NCI-H748 (cell line): Measurements from ENCODE around the gene ZNF624.
"Not testable (repeated sequence)": the region's sequence is repeated elsewhere in the genome, so short reads cannot be mapped to it uniquely, and the experiment has no call there.

Source experiments
- DNase-seq: peaks from one replicate; lab custom pipeline; 2025; ENCODE audit not compliant: unreplicated experiment; lab: John Stamatoyannopoulos, UW

The ZNF624 gene

DNA sequence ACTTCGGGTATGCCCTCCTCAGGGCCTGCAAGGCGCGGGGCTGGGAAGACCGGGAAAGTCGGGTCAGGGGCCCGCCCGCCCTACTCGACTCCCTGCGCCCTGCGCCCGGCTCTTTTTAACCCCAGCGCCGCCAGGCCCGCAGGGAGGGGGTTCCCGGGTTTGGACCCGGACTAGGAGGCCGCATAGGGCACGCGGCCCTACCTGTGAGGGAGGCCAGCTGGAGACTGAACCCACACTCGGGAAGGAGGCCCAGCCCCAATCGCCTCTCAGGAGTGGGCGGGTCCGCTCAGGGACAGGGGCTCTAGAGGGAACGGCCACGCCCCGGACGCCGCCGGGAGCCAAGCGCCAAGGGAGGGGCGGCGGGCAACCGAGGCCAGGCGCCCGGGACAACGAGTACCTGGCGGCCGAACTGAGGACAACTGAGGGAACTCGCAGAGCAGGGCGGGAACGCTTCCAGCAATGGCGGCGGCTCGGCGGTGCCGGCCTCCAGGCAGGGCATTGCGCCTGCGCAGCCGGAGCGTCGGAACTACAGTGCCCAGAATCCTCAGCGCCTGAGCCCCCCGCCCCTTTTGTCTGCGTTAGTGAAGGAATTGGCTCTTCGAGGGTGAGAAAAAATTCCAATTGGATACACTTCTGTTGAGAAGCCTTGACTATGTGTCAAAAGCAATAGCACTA is at the start of gene ZNF624:
Gene ZNF624, minus strand, starts transcription at position 484 of the 675 bp plus-strand sequence.
- DNase-seq: peak; percentile 98

DNA sequence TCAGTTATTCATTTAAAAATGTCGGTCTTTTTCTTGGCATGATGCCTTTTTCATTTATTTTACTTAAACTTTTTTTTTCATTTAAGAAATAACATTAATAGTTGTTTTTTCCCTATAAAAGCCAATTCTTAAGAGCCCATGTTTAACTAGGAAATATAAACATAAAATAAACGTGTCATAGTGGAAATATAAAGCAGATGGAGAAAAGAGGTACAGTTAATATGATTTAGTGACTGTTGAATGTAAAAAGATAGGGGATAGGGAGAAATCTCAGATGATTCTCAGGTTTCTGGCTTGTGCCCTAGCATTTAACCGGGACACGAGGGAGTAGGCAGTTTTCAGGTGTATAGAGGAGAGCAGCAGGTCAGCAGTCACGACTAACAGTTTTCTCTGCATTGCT is 44.0 kb upstream of the ZNF624 start:
- not testable (repeated sequence) for DNase-seq

DNA sequence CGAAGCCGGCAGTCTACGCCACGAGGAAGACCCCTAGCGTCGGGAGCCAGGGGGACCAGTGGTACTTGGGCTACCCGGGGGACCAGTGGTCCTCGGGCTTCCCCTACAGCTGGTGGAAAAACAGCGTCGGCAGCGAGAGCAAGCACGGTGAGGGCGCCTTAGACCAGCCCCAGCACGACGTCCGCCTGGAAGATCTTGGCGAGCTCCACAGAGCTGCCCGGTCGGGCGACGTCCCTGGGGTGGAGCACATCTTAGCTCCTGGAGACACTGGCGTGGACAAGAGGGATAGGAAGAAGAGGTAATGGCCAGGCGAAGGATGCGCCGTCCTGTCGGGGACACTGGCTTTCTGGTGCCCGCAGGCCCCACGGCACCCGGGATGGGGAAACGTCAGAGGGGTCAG is 36.8 kb upstream of the ZNF624 start:
- not testable (repeated sequence) for DNase-seq

DNA sequence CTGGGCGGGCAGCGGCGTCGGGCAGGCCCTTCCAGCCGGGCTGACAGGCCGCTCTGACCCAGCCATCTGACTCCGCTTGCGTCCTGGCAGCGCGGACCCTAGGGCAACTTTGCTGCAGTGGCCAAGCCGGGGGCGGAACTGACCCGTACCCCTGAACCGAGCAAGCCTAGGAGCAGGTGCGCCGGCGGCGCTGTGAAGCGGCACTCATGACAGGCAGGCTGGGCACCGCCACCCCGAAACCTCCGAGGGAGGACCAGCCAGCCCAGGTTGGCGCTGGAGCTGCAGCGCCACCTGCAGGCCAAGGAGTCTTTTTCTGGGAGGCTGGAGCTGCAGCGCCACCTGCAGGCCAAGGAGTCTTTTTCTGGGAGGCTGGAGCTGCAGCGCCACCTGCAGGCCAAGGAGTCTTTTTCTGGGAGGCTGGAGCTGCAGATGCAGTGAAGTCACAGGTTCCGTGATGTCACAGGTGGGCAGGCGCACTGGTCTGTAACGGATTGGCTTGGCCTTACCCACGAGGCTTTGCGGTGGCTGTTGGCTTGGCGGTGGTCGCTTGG is 36.2 kb upstream of the ZNF624 start, which contains the start of gene CCDC144A:
Gene CCDC144A, plus strand, starts transcription at position 511 of the 551 bp plus-strand sequence. CDS start 160 bp downstream, outside the sequence.
- DNase-seq: not testable (repeated sequence)

DNA sequence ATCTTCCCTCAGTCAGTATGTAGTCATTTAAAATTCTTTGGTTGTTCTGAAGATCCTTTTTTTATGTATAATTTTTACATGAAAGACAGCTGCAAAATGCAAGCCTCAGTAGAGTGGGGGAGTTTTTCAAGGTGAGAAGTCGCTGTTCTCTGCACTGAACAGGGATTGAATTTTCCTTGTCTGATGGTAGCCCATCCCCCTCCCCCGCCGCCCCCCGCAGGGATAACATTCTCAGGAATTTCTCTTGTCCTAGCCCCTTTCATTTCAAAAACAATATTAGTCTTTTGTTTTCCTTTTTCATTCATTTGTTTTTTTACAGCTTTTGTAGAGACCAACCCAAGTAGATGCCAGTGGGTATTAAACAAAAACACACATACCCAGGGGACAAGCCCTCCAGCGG is 33.5 kb upstream of the ZNF624 start:
- not testable (repeated sequence) for DNase-seq

DNA sequence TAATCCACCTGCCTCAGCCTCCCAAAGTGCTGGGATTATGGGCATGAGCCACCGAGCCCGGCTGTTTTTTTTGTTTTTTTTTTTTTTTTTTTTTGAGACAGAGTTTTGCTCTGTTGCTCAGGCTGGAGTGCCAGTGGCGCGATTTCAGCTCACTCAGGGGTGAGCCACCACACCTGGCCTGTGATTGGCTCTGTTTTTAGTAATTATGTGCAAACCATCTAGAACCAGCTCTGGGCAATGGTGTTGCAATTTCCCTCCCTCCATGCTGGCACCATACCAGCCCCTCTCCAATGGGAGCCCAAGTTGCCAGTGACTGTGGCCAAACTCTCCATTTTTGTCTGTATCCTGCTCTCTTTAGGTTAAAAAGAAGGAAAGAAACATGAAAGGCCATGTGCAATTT is 32.4 kb upstream of the ZNF624 start:
- DNase-seq: not testable (repeated sequence)

DNA sequence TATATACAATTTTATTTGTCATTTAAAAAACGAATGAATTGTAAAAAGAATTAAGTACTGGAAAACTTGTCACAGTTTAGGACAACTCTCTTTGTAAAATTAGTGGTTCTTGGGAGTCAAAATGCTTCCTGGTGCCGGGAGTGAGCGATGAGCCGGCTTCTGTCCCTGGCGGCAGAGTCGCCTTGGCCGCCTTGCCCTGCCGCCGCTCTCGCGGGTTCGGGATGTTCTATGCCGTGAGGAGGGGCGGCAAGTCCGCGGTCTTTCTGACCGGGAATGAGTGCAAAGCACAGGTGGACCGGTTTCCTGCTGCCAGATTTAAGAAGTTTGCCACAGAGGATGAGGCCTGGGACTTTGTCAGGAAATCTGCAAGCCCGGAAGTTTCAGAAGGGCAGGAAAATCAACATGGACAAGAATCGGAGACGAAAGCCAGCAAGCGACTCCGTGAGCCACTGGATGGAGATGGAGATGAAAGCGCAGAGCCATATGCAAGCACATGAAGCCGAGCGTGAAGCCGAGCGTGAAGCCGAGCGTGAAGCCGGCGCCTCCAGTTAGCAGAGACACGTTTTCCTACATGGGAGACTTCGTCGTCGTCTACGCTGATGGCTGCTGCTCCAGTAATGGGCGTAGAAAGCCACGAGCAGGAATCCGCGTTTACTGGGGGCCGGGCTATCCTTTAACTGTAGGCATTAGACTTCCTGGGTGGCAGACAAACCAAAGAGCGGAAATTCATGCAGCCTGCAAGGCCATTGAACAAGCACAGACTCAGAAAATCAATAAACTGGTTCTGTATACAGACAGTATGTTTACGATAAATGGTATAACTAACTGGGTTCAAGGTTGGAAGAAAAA is 29.9 kb upstream of the ZNF624 start:
- DNase-seq: not testable (repeated sequence)

DNA sequence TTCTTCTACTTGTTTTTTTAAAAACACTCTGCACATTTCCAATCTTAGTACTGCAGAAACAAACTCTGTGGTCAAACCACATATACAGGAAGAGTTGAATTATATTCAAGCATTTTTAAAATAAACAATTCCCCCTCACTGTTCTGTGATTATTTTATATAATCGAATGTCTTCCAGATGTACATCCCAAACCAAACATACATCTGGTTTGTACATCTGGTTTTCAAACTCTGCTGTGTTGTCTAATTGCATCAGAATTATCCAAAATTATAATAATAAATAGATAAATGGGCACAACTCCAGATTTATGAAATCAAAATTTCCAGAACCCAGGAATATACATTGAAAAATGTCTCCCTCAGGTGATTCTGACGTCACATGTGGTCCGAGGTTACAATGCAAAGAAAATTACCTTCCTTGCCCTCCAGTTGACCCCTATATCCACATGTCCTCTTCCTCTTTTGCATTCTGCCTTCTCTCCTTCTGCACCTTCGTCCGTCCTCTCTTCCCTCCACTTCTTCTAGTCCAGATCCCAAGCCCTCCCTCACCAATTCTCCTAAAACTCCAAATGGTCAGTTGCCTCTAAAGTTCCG is 23.1 kb upstream of the ZNF624 start:
- DNase-seq: no peak

DNA sequence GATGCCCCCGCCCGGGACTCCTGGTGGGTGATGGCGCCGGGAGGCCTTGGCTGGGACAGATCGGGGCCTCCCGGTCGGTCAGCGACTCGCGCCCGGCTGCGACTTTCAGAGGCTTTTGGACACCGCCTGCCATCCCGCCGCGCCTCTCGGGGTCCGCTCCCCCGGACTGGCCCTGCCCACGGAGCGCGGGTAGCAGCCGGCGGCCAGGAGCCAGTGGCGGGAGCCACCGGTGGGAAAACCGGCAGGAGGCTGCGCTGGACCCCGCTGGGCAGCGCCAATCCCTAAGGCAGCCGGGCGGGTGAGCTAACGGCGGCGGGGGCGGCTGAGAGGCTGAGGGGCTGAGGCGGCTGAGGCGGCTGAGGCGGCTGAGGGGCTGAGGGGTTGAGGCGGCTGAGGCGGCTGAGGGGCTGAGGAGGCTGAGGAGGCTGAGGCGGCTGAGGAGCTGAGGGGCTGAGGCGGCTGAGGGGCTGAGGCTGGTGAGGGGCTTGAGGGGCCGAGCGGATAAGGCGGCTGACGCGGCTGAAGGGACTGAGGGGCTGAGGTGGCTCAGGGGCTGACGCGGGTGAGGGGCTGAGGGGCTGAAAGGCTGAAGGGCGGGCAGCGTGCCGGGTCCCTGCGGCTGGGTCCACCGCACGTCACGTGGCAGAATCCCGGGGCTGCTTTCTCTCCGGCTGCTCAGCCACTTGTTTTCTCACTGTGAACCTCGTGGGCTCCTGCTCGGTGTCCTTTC is 13.4 kb upstream of the ZNF624 start:
- peak; percentile 27 for DNase-seq

DNA sequence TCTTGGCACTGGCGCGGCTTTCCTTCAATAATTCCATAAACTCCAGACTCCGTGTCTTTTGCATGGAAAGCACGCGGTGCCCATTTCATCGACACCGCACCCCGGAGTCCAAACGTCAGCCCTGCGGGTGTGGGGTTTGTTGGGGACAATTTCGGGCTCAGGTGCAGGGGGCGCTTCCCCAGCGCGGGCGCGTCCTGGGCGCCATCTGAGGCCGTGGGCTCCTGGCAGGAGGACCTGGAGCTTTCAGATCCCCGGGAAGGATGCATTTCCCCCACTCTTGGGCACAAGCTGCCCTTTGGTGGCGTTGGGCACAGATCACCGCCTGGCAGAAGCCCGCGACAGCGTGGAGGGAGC is 12.9 kb upstream of the ZNF624 start:
- not testable (repeated sequence) for DNase-seq

DNA sequence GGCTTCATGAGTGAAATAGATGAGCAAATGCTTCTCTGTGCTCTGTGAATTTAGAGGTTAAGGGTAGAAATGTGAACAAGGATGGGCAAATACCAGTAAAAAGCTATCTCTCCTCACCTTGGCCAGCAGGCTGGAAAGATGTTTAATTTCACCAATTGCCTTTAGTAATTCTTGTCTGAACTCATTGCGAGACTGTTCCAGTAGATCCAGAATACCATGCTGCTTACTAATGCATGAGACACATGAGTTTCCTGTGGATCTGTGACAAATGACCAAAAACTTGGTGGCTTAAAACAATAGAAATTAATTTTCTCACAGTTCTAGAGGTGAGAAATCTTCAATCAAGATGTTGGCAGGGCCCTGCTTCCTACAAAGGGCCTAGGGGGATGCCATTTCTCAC is 9.3 kb upstream of the ZNF624 start:
- no peak for DNase-seq

DNA sequence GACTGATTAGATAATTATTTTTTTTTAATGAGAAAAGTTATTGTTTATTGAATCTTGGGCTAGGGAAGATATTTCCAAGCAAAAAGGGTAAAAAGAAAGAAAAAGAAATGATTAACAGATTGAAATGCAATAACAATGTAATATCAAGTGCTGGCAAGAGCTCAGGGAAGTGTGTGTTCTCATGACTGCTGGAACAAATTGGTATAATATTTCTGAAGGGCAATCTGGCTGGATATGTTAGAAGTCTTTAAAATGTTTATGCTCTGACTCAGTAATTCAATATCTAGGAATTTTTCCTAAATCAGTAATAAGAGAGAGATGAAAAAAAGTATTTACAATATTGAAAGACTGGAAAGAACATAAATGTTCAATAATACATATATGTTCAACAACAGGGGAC is 7.6 kb upstream of the ZNF624 start:
- DNase-seq: no peak

DNA sequence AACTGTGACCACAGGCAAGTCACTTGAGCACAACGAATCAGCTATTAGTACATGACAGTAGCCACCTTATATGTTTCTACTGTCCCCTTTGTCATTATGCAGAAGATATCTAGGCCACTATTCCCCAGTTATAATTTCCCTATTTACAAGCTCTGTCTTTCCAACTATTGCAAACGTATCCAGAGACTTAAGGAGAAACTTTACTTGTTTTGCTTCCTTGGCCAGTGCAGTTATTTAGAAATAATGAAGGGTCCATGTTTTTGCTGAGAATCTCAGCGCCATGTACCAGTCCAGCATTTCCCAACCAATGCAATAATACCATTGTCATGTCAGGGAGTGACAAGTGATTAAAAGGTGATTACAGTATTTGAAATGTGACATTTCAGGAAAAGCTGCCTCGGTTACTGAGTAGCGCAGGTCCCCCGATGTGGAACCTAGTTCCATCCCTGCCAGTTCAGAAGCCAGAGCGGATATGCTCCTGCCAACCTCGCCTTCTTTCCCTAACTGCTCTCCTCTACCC is 743 bp downstream of the ZNF624 start:
- DNase-seq: peak; percentile 36

DNA sequence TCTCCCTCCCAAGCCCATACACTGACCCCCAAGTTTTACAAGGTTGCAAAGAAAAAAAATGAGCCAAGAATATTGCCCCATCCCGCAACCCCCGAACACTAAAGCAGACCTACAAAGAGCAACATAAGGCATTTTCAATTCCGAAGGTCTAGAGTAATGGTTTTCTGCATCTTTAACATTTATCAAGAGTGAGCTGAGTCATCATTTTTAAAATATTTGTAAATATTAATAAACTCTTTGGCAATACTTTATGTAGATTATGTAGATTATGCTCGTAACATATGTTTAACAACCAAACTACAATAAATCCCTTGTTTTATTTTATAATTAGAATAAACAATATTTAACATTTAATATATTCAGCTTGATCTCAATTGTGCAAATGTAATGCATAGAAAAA is 1.4 kb downstream of the ZNF624 start:
- no peak for DNase-seq

DNA sequence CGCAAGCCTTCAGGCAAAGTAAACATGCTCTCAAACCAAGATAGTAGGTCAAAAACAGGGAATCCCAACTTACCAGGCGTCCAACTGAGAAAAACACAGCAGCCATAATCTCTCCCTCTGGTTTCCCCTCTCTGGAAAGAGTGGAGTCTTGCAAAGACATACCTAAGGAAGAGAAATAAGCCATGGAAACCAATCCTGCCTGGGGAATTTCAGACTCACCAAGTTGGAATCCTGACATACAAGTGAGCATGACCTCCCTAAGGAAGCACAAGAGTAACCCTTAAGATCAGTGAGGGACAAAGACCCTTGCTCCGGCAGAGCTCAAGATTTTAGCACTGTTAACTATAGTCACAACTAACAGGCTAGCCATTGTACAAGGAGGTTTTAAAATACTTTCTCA is 4.1 kb downstream of the ZNF624 start:
- DNase-seq: no peak

DNA sequence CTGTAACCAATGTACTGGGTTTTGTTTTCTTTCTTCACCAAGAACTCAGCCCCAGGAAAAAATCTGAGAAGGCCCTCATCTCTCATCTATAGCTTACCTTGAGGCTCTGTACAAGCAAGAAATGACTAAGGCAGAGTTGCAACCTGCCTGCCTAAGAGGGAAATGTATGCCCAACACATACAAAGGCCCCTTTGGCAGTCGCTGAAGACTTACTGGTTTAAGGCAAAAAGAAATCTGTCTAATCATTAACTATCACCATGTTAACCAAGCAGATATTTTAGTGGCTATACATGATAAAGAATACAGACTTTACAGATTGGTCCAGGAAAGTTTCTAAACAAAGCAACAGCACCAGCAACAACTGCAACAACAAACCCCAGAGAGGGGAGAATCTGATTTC is 14.2 kb downstream of the ZNF624 start:
- DNase-seq: no peak

DNA sequence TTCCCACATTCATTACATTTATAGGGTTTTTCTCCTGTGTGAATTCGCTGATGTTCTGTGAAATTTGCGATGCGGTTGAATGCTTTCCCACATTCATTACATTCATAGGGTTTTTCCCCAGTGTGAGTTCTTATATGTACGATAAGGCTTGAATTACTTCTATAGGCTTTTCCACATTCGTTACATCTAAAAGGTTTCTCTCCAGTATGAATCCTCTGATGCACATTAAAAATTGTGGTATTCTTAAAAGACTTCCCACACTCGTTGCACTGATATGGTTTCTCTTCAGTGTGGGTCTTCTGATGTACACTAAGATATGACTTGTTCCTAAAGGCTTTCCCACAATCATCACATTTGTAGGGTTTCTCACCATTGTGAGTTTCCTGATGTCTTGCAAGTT is 30.4 kb downstream of the ZNF624 start:
- no peak for DNase-seq

DNA sequence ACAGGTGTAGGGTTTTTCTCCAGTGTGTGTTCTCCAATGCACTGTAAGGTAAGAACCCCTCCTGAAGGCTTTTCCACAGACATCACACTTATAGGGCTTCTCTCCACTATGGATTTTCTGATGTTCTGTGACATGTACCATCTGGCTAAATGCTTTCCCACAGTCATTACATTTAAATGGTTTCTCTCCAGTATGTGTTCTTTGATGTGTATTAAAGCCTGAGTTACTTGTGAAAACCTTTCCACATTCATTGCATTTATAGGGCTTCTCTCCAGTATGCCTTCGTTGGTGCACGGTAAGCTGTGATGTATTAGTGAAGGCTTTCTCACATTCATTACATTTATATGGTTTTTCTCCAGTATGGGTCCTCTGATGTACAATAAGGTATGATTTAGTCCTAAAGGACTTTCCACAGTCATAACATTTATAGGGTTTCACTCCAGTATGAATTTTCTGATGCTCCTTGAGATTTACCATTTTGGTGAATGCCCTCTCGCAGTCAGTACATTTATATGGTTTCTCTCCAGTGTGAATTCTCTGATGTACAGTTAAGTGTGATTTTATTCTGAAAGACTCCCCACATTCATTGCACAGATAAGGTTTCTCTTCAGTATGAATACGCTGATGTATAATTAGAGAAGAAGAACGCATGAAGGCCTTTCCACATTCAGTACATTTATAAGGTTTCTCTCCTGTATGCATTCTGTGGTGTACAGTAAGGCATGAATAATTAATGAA is 30.9 kb downstream of the ZNF624 start:
- no peak for DNase-seq

DNA sequence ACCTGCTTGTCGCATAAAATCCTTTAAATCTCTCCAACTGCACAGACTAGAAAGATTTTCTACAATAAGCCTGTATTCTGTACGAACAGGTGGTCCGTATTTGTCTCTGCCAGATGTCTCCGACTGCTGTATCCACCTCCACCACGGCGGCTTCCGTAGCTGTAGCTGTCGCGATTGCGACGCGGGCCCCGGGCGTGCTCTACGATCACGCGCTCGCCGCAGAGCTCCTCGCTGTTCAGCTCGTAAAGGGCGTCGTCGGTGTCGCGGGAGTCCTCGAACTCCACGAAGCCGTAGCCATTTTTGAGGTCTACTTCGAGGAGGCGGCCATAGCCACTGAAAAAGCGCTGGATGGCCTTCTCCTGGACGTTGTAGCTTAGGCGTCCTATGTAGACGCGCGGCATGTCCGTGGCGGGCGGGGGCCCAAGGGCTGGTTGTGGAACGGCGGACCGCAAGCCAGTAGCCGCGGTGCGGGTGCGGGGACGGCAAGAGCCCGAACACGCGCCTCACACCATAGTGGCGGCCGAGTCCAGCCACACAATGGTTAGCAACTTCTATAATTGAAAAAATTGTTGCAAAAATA is 36.1 kb downstream of the ZNF624 start:
- no peak for DNase-seq

DNA sequence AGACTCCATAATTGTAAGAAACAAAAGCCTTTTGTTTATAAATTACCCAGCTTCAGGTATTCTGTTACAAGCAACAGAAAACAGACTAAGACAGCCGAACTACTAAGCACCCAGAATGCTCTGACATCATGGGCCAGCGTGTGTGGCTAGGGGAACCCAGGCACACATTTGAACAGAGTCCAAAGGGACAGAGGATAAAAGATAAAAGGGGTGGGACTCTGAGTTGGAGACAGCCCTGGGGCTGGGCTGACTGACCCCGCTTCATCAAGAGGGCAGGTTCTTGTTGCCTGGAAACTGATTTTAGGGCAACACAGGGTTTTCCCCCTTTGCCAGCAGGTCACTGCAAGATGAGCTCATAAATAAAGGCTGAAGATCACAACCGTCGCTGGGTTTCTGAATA is 54.1 kb downstream of the ZNF624 start:
- DNase-seq: no peak
